ENCODE results near the gene COL25A1. TPM values are rescaled to one million over a fixed set of nuclear protein-coding genes. Genes with fewer than 3 reads are reported as not detected.
A peak's percentile ranks its signal among the peaks of the same experiment; 100 is the strongest.

The COL25A1 gene
- total and polyA plus RNA-seq, 2 experiments from 2014 or later = 0.25 TPM; not detected in 1

GRCh38 chr4:108795733-108796132 lies 506.7 kb downstream of the COL25A1 start:
- peak; percentile 10 for DNase-seq
- in situ Hi-C loops (cut with MboI) = no loop called here
- H3K4me2 ChIP-seq (ENCODE audit: unreplicated experiment) = no peak overlapping the region

GRCh38 chr4:108794136-108794535 lies 508.3 kb downstream of the COL25A1 start:
- Histone ChIP-seq H3K79me2 (ENCODE audit: insufficient read depth) (no peaks in the 10 kb centered on the region), H3K27ac (no peak overlapping the region), H3K4me3 (no peak overlapping the region), H3K9ac (no peak overlapping the region), H3K27me3 (replicated peaks; ENCODE audit: insufficient read depth) (no peaks in the 10 kb centered on the region), H3K36me3 (ENCODE audit: low read depth) (no peaks in the 10 kb centered on the region), H3K4me1 (ENCODE audit: insufficient read depth) (peaks cover 14% of the 10 kb centered on the region), H3K4me2 (ENCODE audit: unreplicated experiment) (peak overlapping the region; percentile 27), H4K20me1 (ENCODE audit: insufficient read depth) (no peaks in the 10 kb centered on the region), H2AFZ (no peak overlapping the region), H3K9me3 (ENCODE audit: low read depth) (no peaks in the 10 kb centered on the region), H3K9me2 (ENCODE audit: insufficient read depth) (no peaks in the 10 kb centered on the region), H3F3A (ENCODE audit: insufficient read depth) (no peaks in the 10 kb centered on the region; the same call in 1 of the 2 replicates)
- peak; percentile 61 for DNase-seq
- TF ChIP-seq EZH2 (IDR thresholded peaks at IDR 0.05; ENCODE audit: insufficient read depth, poor library complexity, severe bottlenecking) = no peak
- TF ChIP-seq EZH2phosphoT487 (IDR thresholded peaks at IDR 0.05; ENCODE audit: insufficient read depth, low read depth) = no peak
- 10 to 20% methylated on average over 1 of the region's 1 CpG for WGBS, 2 experiments (ENCODE audit: low coverage in 1 of 2, low lambda C conversion rate in 2 of 2, missing lambda C conversion rate in 2 of 2)
- in situ Hi-C loops (cut with MboI) = no loop called here

More at GRCh38 chr4:108795733-108796132, 506.7 kb downstream of the COL25A1 start:
- Histone ChIP-seq H3K4me3 (no peak overlapping the region), H3K27ac (no peak overlapping the region), H3K9me2 (ENCODE audit: insufficient read depth) (no peaks in the 10 kb centered on the region), H3K4me1 (ENCODE audit: insufficient read depth) (peaks cover 14% of the 10 kb centered on the region), H3K9ac (no peak overlapping the region), H3K79me2 (ENCODE audit: insufficient read depth) (no peaks in the 10 kb centered on the region), H4K20me1 (ENCODE audit: insufficient read depth) (no peaks in the 10 kb centered on the region), H2AFZ (no peak overlapping the region), H3F3A (ENCODE audit: insufficient read depth) (no peaks in the 10 kb centered on the region; the same call in 1 of the 2 replicates), H3K9me3 (ENCODE audit: low read depth) (no peaks in the 10 kb centered on the region), H3K36me3 (ENCODE audit: low read depth) (no peaks in the 10 kb centered on the region), H3K27me3 (replicated peaks; ENCODE audit: insufficient read depth) (no peaks in the 10 kb centered on the region)
- TF ChIP-seq EZH2 (IDR thresholded peaks at IDR 0.05; ENCODE audit: insufficient read depth, poor library complexity, severe bottlenecking) = no peak
- no peak for TF ChIP-seq EZH2phosphoT487 (IDR thresholded peaks at IDR 0.05; ENCODE audit: insufficient read depth, low read depth)

GRCh38 chr4:108793415-108793814 lies 509.0 kb downstream of the COL25A1 start:
- Histone ChIP-seq H3K79me2 (ENCODE audit: insufficient read depth) (no peaks in the 10 kb centered on the region), H3K27me3 (replicated peaks; ENCODE audit: insufficient read depth) (no peaks in the 10 kb centered on the region), H3K36me3 (ENCODE audit: low read depth) (no peaks in the 10 kb centered on the region), H4K20me1 (ENCODE audit: insufficient read depth) (no peaks in the 10 kb centered on the region), H3K4me2 (ENCODE audit: unreplicated experiment) (no peak overlapping the region), H3K27ac (no peak overlapping the region), H3K4me1 (ENCODE audit: insufficient read depth) (peaks cover 14% of the 10 kb centered on the region), H2AFZ (no peak overlapping the region), H3K9ac (no peak overlapping the region), H3K9me3 (ENCODE audit: low read depth) (no peaks in the 10 kb centered on the region), H3F3A (ENCODE audit: insufficient read depth) (no peaks in the 10 kb centered on the region; the same call in 1 of the 2 replicates), H3K4me3 (no peak overlapping the region), H3K9me2 (ENCODE audit: insufficient read depth) (no peaks in the 10 kb centered on the region)
- in situ Hi-C loops (cut with MboI) = no loop called here
- DNase-seq = peak; percentile 22
- TF ChIP-seq EZH2 (IDR thresholded peaks at IDR 0.05; ENCODE audit: insufficient read depth, poor library complexity, severe bottlenecking) = no peak
- no peak for TF ChIP-seq EZH2phosphoT487 (IDR thresholded peaks at IDR 0.05; ENCODE audit: insufficient read depth, low read depth)
- WGBS, 2 experiments (ENCODE audit: low coverage in 1 of 2, low lambda C conversion rate in 2 of 2, missing lambda C conversion rate in 2 of 2) = 94 to 96% methylated on average over 1 of the region's 1 CpG

- H3K9ac ChIP-seq = no peak overlapping the region
- in situ Hi-C loops (cut with MboI) = no loop called here
- no peak overlapping the region for H3K27ac ChIP-seq
- H3K9me3 ChIP-seq (ENCODE audit: low read depth) = no peaks in the 10 kb centered on the region
- H3K4me3 ChIP-seq = no peak overlapping the region
- peaks cover 6% of the 10 kb centered on the region; the same call in 1 of the 2 replicates for H3K4me1 ChIP-seq (ENCODE audit: insufficient read depth)
- no peak overlapping the region for H3K4me2 ChIP-seq (ENCODE audit: unreplicated experiment)
- H2AFZ ChIP-seq = no peak overlapping the region
- H3K79me2 ChIP-seq (ENCODE audit: insufficient read depth) = no peaks in the 10 kb centered on the region
- no peaks in the 10 kb centered on the region for H4K20me1 ChIP-seq (ENCODE audit: insufficient read depth)
- no peaks in the 10 kb centered on the region for H3F3A ChIP-seq (ENCODE audit: insufficient read depth)
- no peak for TF ChIP-seq EZH2 (IDR thresholded peaks at IDR 0.05; ENCODE audit: insufficient read depth, poor library complexity, severe bottlenecking)
- no peak for TF ChIP-seq EZH2phosphoT487 (IDR thresholded peaks at IDR 0.05; ENCODE audit: insufficient read depth, low read depth)
- no peak for DNase-seq
- no peaks in the 10 kb centered on the region for H3K27me3 ChIP-seq (replicated peaks; ENCODE audit: insufficient read depth)
- H3K9me2 ChIP-seq (ENCODE audit: insufficient read depth) = no peaks in the 10 kb centered on the region
- no peaks in the 10 kb centered on the region for H3K36me3 ChIP-seq (ENCODE audit: low read depth)
- WGBS, 2 experiments (ENCODE audit: low coverage in 1 of 2, low lambda C conversion rate in 2 of 2, missing lambda C conversion rate in 2 of 2) = 90 to 91% methylated on average over 9 of the region's 9 CpGs
These were observed 513.7 kb downstream of the COL25A1 start for GRCh38 chr4:108788731-108789130.

- no peak overlapping the region for H2AFZ ChIP-seq
- H3K9ac ChIP-seq = no peak overlapping the region
- H3K9me2 ChIP-seq (ENCODE audit: insufficient read depth) = no peaks in the 10 kb centered on the region
- H3K27me3 ChIP-seq (replicated peaks; ENCODE audit: insufficient read depth) = no peaks in the 10 kb centered on the region
- in situ Hi-C loops (cut with MboI) = no loop called here
- 86 to 87% methylated on average over 16 of the region's 16 CpGs for WGBS, 2 experiments (ENCODE audit: low coverage in 1 of 2, low lambda C conversion rate in 2 of 2, missing lambda C conversion rate in 2 of 2)
- no peaks in the 10 kb centered on the region for H3K79me2 ChIP-seq (ENCODE audit: insufficient read depth)
- H3K4me2 ChIP-seq (ENCODE audit: unreplicated experiment) = no peak overlapping the region
- H3K9me3 ChIP-seq (ENCODE audit: low read depth) = no peaks in the 10 kb centered on the region
- no peaks in the 10 kb centered on the region for H4K20me1 ChIP-seq (ENCODE audit: insufficient read depth)
- TF ChIP-seq EZH2 (IDR thresholded peaks at IDR 0.05; ENCODE audit: insufficient read depth, poor library complexity, severe bottlenecking) (no peak), EZH2phosphoT487 (IDR thresholded peaks at IDR 0.05; ENCODE audit: insufficient read depth, low read depth) (no peak)
- no peaks in the 10 kb centered on the region for H3K4me1 ChIP-seq (ENCODE audit: insufficient read depth)
- no peaks in the 10 kb centered on the region for H3F3A ChIP-seq (ENCODE audit: insufficient read depth)
- H3K4me3 ChIP-seq = no peak overlapping the region
- no peaks in the 10 kb centered on the region for H3K36me3 ChIP-seq (ENCODE audit: low read depth)
- DNase-seq = no peak
- no peak overlapping the region for H3K27ac ChIP-seq
These were observed 514.7 kb downstream of the COL25A1 start for GRCh38 chr4:108787724-108788123.
